Measurements from ENCODE around the gene BRME1. TPM values are rescaled to one million over a fixed set of nuclear protein-coding genes. Genes with fewer than 3 reads are reported as not detected.

Gene BRME1
- total RNA-seq, 2 donors from 2014 or later: 5.1 to 10.5 TPM

- Mint-ChIP-seq H3K9me3 (no peaks in the 10 kb centered on the region), H3K27ac (peak overlapping the region in 1 of 2 donors; percentile 93), H3K36me3 (peaks cover 5 to 6% of the 10 kb centered on the region in 2 donors)
- DNase-seq (ENCODE audit: low spot score in 2 of 2) (no peak), ATAC-seq (no peak)
These were observed 993 bp upstream of the BRME1 start for GRCh38 chr19:13906910-13907309.

- Mint-ChIP-seq H3K9me3 (no peaks in the 10 kb centered on the region), H3K27ac (peak overlapping the region; percentile 74 to 93), H3K36me3 (peaks cover 5 to 6% of the 10 kb centered on the region in 2 donors)
- DNase-seq (ENCODE audit: low spot score in 2 of 2) (peak in 1 of 2 donors; percentile 24), ATAC-seq (peak; percentile 18 to 28)
These were observed 596 bp upstream of the BRME1 start for GRCh38 chr19:13906521-13906904.

DNA sequence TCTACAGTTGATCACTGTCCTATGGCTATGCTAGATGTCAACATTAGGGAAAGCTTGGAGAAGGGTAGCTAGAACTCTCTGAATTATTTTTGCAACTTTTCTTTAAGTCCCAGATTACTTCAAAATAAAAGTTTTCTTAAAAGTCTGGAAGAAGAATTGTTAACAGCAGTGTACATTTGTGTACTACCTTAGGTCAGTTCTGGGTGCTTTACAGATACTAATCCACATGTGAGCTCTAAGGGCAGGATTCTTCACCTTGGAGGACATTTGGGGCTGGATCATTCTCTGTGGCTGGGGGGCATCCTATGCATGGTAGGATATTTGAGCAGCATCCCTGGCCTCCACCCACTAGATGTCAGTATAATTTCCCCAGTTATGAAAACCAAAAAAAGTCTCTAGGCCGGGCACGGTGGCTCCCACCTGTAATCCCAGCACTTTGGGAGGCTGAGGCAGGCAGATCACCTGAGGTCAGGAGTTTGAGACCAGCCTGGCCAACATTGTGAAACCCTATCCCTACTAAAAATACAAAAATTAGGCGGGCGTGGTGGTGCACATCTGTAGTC is 2.8 kb downstream of the BRME1 start:
- no peak for ATAC-seq
- Mint-ChIP-seq H3K9me3 (no peaks in the 10 kb centered on the region), H3K27ac (no peak overlapping the region), H3K36me3 (peaks cover 0 to 6% of the 10 kb centered on the region in 2 donors)
- DNase-seq (ENCODE audit: low spot score in 2 of 2): no peak

GRCh38 chr19:13899912-13900584 is 5.9 kb downstream of the BRME1 start:
- Mint-ChIP-seq H3K9me3 (no peaks in the 10 kb centered on the region), H3K27ac (peak overlapping the region in 1 of 2 donors; percentile 68), H3K36me3 (no peaks in the 10 kb centered on the region)
- ATAC-seq: no peak
- DNase-seq (ENCODE audit: low spot score in 2 of 2): no peak

GRCh38 chr19:13899393-13899792 is 6.5 kb downstream of the BRME1 start:
- ATAC-seq: no peak
- DNase-seq (ENCODE audit: low spot score in 2 of 2): no peak
- Mint-ChIP-seq H3K9me3 (no peaks in the 10 kb centered on the region), H3K27ac (no peak overlapping the region), H3K36me3 (no peaks in the 10 kb centered on the region)

DNA sequence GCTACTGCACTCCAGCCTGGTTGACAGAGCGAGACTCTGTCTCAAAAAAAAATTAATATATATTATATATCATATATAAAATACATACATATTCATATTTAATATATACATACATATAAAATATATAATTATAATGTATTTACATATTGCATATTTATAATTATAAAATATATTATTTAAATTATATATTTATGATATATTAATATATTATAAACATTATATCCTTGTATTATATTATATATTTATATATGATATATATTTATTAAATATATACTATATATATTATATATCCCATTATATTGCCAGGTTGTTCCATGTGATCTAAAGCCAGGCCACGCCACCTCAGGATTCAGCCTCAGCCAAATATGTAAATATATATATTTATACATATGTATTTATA is 9.7 kb downstream of the BRME1 start:
- Mint-ChIP-seq H3K27ac (no peak overlapping the region), H3K36me3 (no peaks in the 10 kb centered on the region), H3K9me3 (no peaks in the 10 kb centered on the region)
- DNase-seq (ENCODE audit: low spot score in 2 of 2): no peak
- ATAC-seq: no peak

DNA sequence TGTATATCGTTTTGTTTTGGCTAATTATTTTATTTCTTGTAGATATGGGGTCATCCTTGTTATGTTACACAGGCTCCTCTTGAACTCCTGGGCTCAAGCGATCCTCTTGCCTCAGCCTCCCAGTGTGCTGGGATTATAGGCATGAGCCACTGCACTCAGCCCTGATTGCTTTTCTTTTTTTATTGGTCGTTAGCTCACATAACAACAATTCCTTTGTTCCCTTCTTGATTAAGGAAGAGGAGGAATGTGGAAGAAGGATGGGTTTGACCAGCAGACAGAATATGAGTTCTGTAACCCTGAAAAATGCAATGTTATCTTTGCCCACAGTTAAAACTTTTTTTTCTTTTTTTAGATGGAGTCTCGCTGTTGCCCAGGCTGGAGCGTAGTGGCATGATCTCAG is 11.4 kb downstream of the BRME1 start:
- H3K9me3 Mint-ChIP-seq: no peaks in the 10 kb centered on the region

DNA sequence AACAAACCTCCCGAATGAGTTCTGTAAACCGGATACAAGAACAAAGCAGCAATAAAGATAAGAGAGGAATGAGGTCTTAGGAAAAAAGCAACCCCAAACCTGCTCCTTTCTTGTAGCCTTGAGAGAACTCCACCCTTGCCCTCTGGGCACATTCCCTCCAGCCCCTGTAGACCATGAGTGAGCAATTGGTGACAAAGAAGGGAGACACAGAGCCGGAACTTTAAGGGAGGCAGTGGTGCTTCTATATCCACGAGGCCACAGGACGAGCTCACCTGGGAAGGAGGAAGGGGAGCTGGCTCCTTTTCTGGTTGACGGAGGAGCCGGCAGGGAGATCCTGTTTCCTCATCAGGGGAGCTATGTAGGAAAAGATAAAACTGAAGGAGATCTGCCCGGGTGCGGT is 13.0 kb downstream of the BRME1 start:
- H3K27ac Mint-ChIP-seq: peak overlapping the region in 1 of 2 donors; percentile 62
- DNase-seq (ENCODE audit: low spot score in 2 of 2): no peak
- H3K9me3 Mint-ChIP-seq: no peaks in the 10 kb centered on the region
- no peak for ATAC-seq
- no peaks in the 10 kb centered on the region for H3K36me3 Mint-ChIP-seq

More for the DNA sequence above, 11.4 kb downstream of the BRME1 start:
- Mint-ChIP-seq H3K27ac (no peak overlapping the region), H3K36me3 (no peaks in the 10 kb centered on the region)
- ATAC-seq (no peak), DNase-seq (ENCODE audit: low spot score in 2 of 2) (no peak)

DNA sequence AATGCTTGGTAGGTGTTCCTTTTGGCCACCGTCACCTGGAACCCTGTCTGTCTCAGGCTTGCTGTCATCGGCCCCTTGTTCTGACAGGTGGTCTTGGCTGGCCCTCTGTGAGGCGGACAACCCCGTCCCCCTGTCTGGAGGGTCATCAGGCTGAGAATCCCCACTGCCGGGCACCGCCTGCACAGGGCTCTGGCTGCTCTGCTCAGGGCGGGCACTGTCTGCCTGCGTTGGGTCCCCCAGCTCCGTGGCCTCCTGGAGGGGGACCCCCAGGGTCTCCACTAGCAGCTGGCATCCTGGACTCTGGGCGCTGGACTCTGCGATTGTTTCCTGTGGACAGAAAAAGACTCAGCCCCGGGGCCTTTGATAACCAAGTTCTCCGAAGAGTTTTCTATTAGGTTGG is 15.8 kb downstream of the BRME1 start:
- DNase-seq (ENCODE audit: low spot score in 2 of 2) (no peak), ATAC-seq (no peak)
- no peaks in the 10 kb centered on the region for H3K9me3 Mint-ChIP-seq
- no peaks in the 10 kb centered on the region for H3K36me3 Mint-ChIP-seq
- H3K27ac Mint-ChIP-seq: no peak overlapping the region

GRCh38 chr19:13888281-13888680 is 17.6 kb downstream of the BRME1 start:
- no peak for DNase-seq (ENCODE audit: low spot score in 2 of 2)
- no peak overlapping the region for H3K27ac Mint-ChIP-seq
- H3K36me3 Mint-ChIP-seq: no peaks in the 10 kb centered on the region
- no peaks in the 10 kb centered on the region for H3K9me3 Mint-ChIP-seq
- ATAC-seq: no peak

GRCh38 chr19:13887517-13887916 is 18.4 kb downstream of the BRME1 start:
- ATAC-seq (peak in 1 of 2 donors; percentile 47), DNase-seq (ENCODE audit: low spot score in 2 of 2) (no peak)
- H3K27ac Mint-ChIP-seq: peak overlapping the region in 1 of 2 donors; percentile 36
- H3K36me3 Mint-ChIP-seq: no peaks in the 10 kb centered on the region
- H3K9me3 Mint-ChIP-seq: no peaks in the 10 kb centered on the region

DNA sequence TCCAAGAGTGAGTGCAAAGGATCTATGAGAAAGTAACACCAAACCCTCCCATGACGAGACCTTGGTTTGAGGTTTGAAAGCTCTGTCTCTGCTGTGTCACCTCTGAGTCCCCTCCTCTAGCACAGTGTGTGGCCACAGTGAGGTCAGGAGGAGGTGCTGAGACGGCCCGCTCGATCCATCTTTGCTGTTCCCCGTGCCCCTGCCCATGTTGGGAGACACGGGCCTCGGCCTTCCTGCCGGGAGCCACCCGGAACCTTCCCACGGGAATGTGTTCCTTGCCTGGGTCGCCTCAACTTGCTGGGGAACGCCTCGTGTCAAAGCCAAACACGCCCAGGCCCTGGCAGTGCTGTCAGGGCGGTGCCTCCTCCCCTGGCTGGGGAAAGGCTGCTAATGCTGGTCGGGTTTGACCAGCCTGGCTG is 18.9 kb downstream of the BRME1 start:
- Mint-ChIP-seq H3K27ac (no peak overlapping the region), H3K9me3 (no peaks in the 10 kb centered on the region), H3K36me3 (no peaks in the 10 kb centered on the region)
- ATAC-seq (peak; percentile 53 to 55), DNase-seq (ENCODE audit: low spot score in 2 of 2) (no peak)

DNA sequence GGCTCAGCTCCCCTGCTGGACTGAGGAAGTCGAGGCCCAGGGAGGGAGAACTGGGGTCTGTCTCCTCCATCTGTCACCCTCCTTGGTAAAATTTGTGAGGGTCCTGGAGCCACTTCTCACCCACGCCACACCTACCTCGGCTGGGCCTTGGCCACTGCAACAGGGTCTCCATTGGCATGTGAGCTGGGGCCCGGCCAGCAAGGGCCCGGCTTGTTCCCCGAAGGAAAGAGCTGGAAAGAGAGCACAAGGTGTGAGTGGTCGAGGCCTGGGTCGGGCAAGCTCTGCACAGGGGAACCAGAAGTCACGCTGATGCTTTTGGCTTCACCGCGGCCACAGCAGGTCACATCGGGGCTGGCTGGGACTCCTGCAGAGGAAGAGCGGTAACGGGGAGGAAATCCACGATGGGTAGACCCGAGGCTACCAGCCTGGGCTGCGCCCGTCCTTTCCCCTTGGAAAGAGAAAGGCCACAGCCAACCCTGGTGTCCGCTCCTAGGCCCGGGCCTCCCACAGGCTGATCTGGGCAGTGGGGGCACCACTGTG is 20.0 kb downstream of the BRME1 start:
- Mint-ChIP-seq H3K9me3 (no peaks in the 10 kb centered on the region), H3K27ac (no peak overlapping the region), H3K36me3 (no peaks in the 10 kb centered on the region)
- DNase-seq (ENCODE audit: low spot score in 2 of 2) (no peak), ATAC-seq (no peak)

DNA sequence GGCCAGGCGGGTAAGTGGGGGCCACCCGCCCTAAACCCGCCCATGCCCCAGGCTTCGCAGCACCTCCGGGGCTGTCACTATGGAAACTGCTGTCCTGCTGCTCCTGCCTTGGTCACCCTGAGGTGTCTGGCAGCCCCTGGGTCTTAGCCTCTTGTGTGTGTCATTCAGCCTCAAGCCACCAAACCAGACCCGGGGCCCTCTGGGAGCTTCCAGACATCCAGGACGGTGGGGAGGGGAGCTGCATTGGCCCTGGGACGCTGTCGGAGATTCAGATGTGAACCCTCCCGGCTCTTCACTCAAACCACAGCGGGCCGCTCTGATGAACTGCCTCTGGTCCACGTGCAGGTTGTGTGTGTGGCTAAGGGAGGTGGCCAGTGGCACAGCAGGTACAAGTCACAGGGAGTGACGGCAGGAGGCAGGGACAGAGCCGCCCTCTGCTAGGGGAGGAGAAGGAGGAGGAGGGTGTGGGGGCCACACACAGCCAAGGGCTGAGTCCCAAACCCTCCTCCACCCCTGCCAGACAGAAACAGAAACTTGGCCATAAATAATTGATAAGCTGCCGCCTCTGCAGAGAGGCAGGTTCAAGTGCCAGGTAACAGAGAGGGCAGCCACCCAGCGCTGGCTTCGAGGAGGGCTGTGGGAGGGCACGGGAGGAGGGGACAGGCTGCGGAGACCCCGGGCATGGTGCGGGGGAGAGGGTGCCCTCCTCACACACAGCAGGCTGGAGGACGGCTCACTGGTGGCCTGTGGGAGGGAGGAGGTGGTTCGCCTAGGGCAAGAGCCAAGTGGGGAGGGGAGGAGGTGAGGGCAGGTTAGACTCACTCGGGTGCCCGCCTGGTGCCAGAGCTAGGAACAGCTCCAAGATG is 21.0 kb downstream of the BRME1 start:
- H3K36me3 Mint-ChIP-seq: no peaks in the 10 kb centered on the region
- no peaks in the 10 kb centered on the region for H3K9me3 Mint-ChIP-seq
- ATAC-seq (no peak), DNase-seq (ENCODE audit: low spot score in 2 of 2) (no peak)
- H3K27ac Mint-ChIP-seq: no peak overlapping the region

- no peaks in the 10 kb centered on the region for H3K9me3 Mint-ChIP-seq
- H3K27ac Mint-ChIP-seq: peak overlapping the region in 1 of 2 donors; percentile 68
- H3K36me3 Mint-ChIP-seq: no peaks in the 10 kb centered on the region
- ATAC-seq (no peak), DNase-seq (ENCODE audit: low spot score in 2 of 2) (no peak)
These were observed 22.3 kb downstream of the BRME1 start for GRCh38 chr19:13883516-13884064.

DNA sequence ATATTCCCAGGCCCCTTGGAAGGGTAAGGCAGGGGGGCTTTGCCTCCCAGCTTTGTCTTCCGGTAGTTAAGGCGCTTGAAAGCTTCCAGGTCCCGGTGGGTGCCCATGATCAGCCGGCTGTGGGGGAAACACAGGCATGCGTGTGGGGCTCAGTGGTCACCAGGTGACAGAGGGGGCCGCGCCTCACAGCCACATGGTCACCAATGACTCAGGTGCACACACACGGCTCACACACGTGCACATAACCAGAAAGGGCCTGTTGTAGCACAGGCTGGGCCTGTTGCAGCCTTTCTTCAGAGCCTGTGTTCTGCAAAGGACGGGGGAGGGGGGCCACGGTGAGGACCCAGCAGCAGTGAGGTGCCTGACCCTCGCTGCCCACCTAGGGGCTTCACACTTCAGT is 23.1 kb downstream of the BRME1 start:
- Mint-ChIP-seq H3K9me3 (no peaks in the 10 kb centered on the region), H3K27ac (peak overlapping the region in 1 of 2 donors; percentile 88), H3K36me3 (no peaks in the 10 kb centered on the region)
- no peak for DNase-seq (ENCODE audit: low spot score in 2 of 2)
- no peak for ATAC-seq

GRCh38 chr19:13882419-13882795 is 23.5 kb downstream of the BRME1 start:
- no peaks in the 10 kb centered on the region for H3K9me3 Mint-ChIP-seq

More at GRCh38 chr19:13882419-13882795, 23.5 kb downstream of the BRME1 start:
- DNase-seq (ENCODE audit: low spot score in 2 of 2): no peak
- Mint-ChIP-seq H3K27ac (peak overlapping the region in 1 of 2 donors; percentile 88), H3K36me3 (no peaks in the 10 kb centered on the region)
- no peak for ATAC-seq
